GM19193 (cell line): ENCODE results near the gene ARSB.

Experiments
- POLR2A ChIP-seq: IDR thresholded peaks from 4 replicates; pipeline ENCODE4 v1.6.1; 2011; ENCODE audit not compliant: insufficient read depth, insufficient read length; ENCODE audit errors: extremely low read depth

The ARSB gene

GRCh38 chr5:78974011-78974410 is 11.1 kb downstream of the ARSB start:
- no peak for TF ChIP-seq POLR2A

DNA sequence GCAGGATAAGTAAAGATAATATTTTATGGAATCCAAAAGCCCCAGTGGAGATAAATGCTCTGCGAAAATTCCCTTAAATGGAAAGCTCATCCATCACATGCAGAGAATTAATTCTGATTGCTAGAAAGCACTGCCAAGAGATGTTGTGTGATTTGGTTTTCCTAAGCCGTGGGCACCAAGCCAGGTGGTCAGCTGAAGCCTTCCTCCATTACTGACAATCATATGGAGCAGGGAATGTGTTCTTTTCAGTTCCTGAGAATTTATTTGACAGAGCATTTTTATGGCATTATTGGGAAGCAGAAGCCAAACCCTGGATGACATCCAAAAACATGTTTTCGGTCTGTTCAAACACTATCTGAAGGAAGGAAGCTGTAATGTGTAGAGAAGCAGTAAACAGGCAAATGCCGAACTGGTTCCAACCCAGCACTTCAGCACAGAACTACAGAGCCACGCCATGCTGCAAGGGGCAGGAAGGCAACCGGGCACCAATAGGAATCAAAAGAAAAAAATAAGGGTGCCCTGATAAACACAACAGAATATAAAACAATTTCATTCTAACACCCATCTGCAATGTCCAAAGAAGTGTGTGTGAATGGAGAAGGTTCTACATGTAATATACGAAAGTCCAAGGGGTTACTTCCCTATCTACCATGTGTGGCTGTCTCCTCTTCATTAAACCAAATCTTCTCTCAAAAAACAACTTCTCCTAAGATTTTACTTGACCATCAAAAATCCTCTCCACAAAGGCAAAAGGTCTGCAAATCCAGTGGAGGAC is 12.3 kb downstream of the ARSB start:
- no peak for TF ChIP-seq POLR2A

GRCh38 chr5:78971998-78972397 is 13.1 kb downstream of the ARSB start:
- no peak for TF ChIP-seq POLR2A

DNA sequence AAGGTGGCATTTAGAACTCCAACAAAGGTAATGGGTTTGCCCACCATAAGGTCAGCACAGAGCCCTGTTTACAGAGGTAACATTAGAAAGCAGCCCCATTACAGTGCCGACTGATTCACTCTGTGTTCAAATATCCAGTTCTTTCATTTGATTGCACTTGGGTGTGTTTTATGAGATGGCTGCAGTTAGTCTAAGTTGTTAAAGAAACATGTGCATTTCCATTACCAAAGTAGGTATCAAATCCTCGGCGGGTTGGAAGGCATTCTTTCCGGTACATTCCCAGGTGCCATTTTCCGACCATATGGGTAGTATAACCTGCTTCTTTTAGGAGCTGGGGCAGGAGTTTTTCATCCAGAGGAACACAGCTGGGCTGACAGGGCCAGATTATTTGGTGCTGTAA is 16.3 kb downstream of the ARSB start:
- no peak for TF ChIP-seq POLR2A

DNA sequence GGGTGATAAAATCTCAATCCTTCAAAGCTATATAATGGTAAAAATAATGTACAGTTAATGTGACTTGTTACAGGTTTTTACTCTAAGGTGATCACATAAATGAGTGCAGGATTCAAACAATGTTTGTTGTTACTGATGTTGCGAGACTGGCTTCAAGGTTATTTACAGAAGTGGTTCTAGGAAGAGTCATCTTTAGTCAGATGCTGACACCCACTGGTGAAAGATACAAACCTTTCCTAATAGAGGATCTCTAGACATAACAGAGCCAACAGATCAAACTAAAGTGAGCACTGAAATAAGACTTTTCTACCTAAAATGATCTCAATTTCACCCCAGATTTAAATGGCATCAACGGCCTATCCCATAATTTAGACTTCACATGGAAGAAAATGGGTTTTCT is 20.2 kb downstream of the ARSB start:
- TF ChIP-seq POLR2A, result no peak

- TF ChIP-seq POLR2A, result no peak
Observed at GRCh38 chr5:78961743-78962142, 23.4 kb downstream of the ARSB start.

GRCh38 chr5:78959767-78960166 is 25.3 kb downstream of the ARSB start:
- TF ChIP-seq POLR2A, result no peak

DNA sequence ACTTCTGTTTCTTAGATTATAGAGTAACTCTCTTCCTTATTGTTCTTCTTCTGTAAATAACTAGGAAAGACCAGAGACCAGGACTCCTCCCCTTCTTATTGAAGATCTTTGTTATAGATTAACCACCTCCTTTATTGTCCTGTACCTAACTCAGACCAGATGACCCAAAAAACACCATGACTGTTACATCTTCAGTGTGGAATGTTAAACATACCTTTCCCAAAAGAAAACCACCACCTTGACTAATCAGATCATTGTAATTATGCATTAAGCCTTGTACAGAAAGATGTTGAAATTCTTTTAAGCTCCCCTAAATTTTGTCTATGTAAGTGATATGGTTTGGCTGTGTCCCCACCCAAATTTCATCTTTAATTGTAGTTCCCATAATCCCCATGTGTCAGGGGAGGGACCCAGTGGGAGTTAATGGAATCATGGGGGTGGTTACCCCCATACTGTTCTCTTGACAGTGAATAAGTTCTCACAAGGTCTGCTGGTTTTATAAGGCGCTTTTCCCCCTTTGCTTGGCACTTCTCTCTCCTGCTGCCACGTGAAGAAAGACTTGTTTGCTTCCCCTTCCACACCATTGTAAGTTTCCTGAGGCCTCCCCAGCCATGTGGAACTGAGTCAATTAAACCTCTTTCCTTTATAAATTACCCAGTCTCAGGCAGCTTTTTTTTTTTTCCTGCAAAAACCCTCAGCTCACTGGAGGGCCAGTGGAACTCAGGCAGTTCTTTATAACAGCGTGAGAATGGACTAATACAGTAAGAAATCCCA is 26.3 kb downstream of the ARSB start:
- TF ChIP-seq POLR2A, result no peak

DNA sequence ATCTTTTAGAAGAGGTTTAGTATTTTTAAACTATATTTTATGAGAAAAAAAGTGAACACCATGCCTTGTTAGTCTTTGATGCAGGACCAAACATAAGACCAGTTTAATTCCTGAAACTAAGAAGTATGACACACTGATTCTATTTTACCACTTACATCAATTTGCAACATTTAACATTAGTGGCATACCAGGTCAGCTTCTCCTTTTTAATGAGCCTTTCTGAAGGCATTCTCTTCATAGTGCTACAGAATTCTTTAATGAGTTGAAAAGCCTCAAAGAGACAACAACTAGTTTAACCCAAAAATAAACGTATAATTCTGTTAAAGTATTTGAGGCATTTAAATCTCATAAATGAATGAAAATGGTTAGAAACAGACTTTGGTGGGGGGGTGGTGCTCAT is 28.2 kb downstream of the ARSB start:
- TF ChIP-seq POLR2A, result no peak

DNA sequence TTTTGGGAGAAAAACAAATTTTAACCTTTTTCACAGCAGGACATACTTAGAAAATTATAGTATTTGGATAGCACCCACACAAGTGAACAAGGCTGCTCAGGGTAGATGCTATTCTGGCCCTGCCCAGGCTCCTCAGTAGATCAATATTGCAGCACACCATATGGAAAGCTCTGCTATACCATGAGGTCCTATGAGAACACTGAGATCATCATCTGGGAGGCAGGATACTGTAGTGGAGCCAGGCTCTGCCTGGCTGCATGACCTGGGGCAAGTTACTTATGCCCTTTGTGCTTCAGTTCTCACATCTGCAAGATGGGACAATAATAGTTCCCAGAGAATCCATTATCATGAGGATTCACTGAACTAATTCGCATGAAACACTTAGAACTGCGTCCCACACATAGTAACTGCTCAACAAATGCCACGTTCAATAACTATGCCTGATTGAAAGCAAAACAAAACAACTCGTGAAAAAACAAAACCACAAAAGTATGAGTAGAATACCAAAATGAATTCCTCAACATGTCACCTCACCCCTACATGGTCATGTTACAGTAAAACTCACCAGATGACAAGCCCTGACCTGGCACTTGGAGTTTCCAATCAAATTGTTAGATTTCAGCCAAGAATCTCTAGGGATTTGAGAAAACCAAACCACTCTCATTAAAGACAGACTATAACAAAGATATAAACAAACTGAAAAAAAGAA is 31.9 kb downstream of the ARSB start:
- TF ChIP-seq POLR2A, result no peak

DNA sequence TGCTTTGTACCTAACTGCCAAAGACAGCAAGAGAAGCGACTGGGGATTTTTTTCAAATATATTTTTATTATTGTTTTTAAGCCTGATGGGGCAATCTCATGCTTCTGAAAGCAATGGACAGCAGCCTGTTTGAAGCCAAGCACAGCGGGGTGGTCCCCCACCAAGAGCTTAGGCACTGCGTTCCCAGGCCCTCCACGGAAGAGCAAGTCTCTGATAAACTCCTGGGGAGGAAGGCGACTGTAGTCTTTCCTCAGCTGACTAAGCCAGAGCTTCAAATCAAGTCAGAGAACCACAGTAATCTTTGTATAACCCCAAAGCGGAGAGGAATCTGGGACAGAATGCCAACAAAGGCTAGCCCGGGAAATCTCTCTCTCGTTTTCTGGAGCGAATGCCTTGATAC is 54.4 kb downstream of the ARSB start:
- TF ChIP-seq POLR2A, result no peak

- TF ChIP-seq POLR2A, result no peak
Observed at GRCh38 chr5:78929833-78930232, 55.3 kb downstream of the ARSB start.

GRCh38 chr5:78927657-78928282 is 57.3 kb downstream of the ARSB start:
- TF ChIP-seq POLR2A, result no peak

GRCh38 chr5:78926252-78926651 is 58.9 kb downstream of the ARSB start:
- TF ChIP-seq POLR2A, result no peak
